NCI-H345 treated with DMSO at 0.1 percent for 48 hours (cell line): ENCODE data around the gene CFD.
"Not testable (repeated sequence)": the region's sequence is repeated elsewhere in the genome, so short reads cannot be mapped to it uniquely, and the experiment has no call there.

Experiments used
- DNase-seq: peaks from one replicate; lab custom pipeline; 2025; ENCODE audit not compliant: unreplicated experiment; lab: John Stamatoyannopoulos, UW

The CFD gene

DNA sequence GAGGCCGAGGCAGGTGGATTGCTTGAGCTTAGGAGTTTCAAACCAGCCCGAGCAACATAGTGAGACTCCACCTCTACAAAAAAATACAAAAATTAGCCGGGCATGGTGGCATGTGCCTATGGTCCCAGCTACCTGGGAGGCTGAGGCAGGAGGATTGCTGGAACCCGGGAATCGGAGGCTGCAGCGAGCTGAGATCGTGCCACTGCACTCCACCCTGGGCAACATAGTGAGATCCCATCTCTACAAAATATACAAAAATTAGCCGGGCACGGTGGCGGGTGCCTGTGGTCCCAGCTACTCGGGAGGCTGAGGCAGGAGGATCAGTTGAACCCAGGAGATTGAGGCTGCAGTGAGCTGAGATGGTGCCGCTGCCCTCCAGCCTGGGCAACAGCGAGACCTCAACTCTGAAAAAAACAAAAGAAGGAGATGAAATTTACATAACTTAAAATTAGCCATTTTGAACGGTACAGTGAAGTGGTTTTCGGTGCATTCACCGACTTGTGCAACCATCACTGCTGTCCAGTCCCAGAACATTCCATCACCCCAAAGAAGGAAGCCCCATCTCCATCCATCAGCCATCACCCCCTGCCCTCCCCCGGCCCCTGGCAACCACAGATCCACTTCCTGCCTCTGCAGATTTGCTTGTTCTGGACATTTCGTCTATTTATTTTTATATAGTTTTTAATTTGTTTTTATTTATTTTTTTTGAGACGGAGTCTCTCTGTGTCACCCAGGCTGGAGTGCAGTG lies 33.4 kb upstream of the CFD start:
- DNase-seq = no peak

DNA sequence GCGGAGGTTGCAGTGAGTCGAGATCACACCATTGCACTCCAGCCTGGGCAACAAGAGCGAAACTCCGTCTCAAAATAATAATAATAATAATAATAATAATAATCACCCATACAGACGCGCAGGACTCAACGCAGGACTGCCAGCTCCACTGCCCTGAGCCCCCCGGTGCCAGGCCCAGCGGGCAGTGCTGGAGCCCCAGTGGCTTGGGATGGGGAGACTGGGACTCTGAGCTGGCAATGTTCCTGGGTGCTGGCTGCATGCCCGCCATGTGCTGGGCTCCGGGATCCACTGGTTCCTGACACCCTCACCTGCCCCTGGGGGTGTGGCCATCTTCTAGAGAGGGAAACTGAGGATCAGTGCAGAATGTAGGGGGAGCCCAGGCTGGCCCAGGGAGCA lies 32.2 kb upstream of the CFD start:
- no peak for DNase-seq

DNA sequence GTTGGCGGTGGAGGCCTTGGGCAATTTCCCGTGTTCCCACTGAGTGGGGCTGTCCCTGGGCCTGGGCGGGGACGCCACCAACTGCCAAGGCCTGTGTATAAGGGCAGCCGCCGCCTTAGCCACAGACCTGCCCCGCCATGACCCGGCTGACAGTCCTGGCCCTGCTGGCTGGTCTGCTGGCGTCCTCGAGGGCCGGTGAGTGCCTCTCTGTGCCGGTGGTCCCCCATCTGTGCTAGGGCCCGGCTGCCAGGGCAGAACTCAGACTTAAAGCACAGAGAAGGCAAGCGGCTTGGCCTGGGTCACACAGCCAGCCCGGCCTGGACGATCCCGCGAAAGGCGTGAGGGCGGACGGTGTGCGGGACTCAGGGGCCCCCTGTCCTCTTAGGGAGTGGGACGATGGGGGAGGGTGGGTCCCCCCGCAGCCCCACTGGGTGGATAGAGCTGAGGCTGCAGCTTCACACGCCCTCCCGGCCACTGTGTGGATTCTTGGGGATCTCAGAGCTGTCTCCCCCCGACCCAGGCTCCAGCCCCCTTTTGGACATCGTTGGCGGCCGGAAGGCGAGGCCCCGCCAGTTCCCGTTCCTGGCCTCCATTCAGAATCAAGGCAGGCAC lies 31.6 kb upstream of the CFD start, which contains the start of gene AZU1:
Gene AZU1, plus strand, starts transcription at position 128 of the 612 bp plus-strand sequence. Its CDS starts 10 bp downstream, at position 138.
- no peak for DNase-seq

DNA sequence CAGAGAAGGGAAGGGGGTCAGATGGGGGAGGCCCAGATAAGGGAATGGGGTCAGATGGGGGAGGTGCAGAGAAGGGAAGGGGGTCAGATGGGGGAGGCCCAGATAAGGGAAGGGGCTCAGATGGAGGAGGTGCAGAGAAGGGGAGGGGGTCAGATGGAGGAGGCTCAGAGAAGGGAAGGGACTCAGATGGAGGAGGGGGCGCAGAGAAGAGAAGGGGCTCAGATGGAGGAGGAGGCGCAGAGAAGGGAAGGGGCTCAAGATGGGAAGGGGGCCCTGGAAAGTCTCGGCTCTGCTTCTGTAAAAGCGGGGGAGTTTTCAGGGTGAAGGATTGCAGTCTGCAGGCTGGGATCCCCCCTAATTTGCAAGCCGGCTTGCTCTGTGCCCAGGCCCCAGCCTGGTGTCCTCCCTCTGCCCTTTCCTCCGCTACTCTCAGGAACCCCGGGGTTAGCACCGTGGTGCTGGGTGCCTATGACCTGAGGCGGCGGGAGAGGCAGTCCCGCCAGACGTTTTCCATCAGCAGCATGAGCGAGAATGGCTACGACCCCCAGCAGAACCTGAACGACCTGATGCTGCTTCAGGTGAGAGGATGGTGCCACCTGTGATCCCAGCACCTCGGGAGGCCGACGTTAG lies 30.2 kb upstream of the CFD start:
- no peak for DNase-seq

DNA sequence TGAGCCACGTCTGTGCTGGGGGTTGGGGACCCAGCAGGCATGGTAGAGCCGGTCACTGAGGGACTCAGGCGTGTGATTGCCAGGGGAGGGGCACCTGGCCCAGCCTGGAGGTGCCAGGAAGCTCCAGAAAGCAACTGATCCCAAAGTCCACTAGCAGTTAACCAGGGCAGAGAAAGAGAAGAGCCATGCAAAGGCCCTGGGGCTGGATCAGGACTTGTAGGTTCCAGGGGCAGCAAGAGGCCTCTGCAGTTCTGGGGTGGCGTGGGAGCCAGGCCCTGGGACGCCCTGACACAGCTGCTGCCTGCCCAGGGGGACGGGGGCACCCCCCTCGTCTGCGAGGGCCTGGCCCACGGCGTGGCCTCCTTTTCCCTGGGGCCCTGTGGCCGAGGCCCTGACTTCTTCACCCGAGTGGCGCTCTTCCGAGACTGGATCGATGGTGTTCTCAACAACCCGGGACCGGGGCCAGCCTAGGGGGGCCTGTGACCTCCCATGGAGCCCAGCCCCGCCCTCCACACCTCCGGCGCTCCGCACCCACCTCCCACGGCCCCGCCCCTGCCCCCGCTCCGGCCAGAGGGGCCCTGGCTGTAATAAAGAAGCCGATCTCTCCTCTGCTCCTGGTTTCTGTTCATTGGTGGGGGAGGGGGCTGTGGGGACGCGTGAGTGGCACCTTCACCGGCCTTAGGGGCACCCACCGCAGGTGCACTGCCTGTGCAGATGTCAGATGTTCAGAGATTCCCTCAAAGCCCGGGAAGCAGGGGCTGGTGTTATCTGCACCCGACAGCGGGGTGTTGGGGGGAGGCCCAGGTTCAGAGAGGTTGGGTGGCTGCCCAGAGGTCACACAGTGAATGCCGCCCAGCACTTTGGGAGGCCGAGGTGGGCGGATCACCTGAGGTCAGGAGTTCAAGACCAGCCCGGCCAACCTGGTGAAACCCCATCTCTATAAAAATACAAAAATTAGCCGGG lies 27.8 kb upstream of the CFD start:
- no peak for DNase-seq

DNA sequence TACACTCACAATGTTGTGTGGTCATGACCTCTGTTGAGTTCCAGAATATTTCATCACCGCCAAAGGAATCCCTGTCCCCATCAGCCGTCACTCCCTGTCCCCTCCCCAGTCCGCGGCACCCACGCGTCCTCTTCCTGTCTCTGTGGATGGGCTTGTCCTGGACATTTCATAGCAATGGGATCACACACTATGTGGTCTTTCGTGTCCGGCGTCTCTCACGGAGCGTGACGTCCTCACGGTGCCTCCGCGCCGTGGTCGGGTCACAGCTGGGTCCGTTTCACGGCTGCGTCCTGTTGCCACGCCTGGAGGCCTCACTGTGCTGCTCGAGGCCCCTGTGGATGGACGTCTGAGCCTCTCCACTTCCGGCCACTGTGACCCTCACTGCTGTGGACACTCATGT lies 25.2 kb upstream of the CFD start:
- no peak for DNase-seq

DNA sequence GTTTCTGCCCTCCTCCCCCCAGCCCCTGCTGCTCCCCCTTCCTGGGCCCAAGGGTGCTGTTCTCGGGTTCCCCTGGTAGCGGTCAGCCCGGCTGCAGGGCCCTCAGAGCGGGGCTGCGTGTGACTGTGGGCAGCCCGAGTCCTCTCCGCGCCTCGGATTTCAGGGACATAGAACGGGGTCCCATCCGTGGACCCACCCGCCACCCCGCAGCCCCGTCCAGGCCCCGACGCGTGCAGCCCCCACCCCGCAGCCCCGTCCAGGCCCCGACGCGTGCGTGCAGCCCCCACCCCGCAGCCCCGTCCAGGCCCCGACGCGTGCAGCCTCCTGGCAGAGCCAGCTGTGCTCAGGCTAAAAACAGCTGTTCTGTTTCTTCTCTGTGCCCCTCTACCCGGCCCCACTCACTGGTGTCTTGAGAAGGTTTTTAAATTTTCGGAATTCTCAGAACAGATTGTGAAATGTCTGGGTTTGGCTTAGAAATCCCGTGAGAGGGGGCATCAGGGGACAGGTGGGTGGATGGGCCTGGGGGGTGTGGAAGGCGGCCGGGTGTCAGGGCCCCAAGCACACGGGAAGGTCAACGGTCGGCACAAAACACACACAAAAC lies 24.2 kb upstream of the CFD start:
- DNase-seq = no peak

DNA sequence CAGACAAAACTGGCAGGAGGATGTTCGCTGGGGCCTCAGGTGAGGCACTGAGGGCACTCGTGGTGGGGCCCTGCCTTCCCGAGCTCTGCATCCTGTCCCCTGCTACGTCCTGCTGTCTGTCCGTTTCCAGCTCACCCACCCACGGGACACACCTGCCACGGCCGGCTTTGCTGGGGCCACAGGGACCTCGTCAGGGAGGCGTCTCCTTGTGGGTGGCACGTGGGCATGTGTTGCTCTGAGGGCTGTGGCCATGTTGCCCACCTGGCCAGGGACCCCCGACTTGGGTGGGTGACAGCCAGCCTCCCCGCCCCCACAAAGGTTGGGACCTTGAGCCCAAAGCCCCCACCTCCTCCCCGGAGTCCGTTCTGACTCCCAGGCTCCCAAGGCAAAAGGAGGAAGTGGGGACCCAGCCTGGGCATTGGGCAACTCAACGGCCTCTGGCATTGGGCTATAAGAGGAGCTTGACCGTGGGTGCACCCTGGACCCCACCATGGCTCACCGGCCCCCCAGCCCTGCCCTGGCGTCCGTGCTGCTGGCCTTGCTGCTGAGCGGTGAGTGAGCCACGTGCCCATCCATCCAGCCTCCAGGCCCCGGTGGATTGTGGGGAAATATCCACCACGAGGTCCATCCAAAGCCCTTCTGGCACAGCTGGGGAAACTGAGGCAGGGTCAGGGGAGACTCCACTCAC lies 18.8 kb upstream of the CFD start, which contains the start of gene PRTN3:
Gene PRTN3, plus strand, starts transcription at position 481 of the 688 bp plus-strand sequence. Its CDS starts 10 bp downstream, at position 491.
- DNase-seq = no peak

DNA sequence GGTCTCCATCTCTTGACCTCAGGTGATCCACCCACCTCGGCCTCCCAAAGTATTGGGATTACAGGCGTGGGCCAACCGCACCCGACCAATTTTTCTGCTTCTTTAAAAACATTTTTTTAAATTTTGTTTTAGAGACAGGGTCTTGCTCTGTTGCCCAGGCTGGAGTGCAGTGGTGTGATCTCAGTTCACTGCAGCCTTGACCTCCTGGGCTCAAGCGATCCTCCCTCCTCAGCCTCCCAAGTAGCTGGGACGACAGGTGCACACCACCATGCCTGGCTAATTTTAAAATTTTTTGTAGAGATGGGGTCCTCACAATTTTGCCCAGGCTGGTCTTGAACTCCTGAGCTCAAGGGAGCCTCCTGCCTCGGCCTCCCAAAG lies 16.7 kb upstream of the CFD start:
- not testable (repeated sequence) for DNase-seq

DNA sequence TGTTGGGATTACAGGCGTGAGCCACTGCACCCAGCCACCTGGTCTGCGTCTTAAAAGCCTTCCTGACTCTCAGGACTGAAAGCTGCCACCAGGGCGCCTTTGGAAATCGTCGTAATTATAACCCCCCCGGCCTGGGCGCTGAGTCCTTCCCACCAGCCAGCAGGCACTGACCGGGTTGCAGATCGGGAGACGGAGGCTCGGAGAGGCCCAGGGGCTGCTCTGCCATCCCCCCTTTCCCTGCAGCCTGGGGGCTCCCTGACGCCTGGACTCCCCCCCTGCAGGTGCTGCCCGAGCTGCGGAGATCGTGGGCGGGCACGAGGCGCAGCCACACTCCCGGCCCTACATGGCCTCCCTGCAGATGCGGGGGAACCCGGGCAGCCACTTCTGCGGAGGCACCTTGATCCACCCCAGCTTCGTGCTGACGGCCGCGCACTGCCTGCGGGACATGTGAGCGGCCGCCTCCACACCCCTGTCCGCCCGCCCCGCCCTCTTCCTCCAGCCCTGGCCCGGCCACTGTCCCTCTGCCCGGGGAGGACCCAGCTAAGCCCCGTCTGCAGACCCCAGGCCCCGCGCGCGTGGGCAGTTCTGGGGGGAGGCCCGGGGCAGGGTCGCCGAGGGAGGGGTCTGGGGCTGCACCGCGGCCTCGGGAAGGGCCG lies 16.2 kb upstream of the CFD start:
- DNase-seq = no peak

DNA sequence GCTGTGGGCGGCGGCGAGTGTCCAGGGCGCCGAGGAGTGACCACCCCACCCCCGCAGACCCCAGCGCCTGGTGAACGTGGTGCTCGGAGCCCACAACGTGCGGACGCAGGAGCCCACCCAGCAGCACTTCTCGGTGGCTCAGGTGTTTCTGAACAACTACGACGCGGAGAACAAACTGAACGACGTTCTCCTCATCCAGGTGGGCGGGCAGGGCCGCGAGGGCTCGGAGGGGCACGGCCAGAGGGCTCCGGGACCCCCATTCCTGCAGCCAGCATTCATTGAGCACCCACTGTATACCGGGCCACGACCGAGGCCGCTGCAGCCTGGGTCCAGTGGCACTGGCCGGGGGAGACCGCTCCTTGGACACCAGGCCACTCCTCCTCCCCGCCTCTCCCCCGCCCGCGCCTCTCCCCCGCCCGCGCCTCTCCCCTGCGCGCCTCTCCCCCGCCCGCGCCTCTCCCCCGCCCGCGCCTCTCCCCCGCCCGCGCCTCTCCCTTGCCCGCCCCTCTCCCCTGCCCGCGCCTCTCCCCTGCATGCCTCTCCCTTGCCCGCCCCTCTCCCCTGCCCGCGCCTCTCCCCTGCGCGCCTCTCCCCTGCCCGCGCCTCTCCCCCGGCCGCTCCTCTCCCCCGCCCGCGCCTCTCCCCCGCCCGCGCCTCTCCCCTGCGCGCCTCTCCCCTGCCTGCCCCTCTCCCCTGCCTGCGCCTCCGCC lies 15.5 kb upstream of the CFD start:
- no peak for DNase-seq

DNA sequence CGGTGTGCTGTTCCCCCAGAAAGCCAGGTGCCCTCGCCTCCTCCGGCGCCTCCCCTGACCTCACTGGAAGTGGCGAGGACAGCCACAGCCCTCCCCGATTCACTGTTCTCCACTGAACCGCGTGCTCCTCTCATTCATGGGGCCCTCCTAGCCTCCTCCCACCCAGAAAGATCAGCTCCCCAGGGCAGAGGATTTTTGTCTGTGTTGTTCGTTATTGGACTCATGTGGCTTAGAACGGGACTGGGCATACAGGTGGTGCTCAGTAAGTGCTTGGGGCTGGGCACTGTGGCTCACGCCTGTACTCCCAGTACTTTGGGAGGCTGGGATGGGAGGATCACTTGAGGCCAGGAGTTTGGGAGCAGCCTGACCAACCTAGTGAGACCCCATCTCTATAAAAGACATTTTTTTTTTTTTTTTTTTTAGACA lies 14.9 kb upstream of the CFD start:
- no peak for DNase-seq

DNA sequence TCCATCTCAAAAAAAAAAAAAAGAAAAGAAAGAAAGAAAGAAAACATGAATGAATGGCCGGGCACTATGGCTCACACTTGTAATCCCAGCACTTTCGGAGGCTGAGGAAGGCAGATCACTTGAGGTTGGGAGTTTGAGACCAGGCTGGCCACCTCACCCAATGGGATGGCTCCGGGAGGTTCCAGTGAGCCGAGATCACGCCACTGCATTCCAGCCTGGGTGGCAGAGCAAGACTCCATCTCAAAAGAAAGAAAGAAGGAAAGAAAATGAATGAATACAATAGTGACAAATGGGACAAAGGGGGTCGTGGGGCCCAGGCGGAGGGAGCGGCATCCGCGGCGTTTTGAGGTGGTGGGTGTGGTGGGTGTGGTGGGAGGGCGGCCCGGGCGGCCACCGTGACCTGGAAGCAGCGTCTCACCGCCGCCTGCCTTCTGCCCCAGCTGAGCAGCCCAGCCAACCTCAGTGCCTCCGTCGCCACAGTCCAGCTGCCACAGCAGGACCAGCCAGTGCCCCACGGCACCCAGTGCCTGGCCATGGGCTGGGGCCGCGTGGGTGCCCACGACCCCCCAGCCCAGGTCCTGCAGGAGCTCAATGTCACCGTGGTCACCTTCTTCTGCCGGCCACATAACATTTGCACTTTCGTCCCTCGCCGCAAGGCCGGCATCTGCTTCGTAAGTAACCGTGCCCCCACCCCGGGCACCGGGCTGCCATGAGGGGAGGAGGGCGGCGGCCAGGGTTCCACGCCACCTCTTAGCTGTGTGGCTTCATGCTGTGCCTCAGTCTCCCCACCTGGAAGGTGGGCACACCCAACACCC lies 13.6 kb upstream of the CFD start:
- DNase-seq = no peak

DNA sequence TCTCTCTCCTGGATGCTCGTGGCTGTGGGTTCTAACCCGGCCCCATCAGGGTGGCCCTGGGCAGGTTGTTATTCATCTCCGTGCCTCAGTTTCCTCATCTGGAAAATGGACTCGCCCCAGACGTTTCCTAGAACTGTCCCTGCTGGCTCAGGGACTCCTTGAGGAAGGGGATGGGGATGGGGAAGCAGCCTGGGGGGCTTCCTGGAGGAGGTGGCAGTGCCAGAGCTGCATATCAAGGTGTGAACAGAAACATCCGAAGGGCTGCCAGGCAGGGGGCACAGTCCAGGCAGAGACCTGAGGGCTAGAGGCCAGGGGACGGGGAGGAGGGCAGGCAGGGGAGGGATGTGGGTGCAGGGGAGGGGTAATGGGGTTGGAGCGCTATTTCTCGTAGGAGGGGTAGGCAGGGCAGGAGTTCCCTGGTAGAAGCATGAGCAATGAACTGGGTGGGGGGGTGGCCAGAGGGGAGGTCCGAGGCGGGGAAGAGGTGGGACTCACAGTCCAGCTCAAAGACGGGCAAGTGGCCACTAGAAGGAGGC lies 11.0 kb upstream of the CFD start:
- no peak for DNase-seq

DNA sequence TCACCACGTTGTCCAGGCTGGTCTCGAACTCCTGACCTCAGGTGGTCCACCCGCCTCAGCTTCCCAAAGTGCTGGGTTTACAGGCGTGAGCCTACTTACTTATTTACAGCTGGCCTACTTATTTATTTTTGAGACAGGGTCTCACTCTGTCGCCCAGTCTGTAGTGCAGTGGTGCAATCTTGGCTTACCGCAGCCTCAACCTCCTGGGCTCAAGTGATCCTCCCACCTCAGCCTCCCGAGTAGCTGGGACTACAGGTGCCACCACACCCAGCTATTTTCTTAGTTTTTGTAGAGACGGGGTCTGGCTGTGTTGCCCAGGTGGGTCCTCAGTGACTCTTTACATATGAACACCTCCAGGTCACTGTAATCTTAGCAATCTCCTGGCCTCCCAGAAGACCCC lies 10.3 kb upstream of the CFD start:
- DNase-seq = not testable (repeated sequence)

DNA sequence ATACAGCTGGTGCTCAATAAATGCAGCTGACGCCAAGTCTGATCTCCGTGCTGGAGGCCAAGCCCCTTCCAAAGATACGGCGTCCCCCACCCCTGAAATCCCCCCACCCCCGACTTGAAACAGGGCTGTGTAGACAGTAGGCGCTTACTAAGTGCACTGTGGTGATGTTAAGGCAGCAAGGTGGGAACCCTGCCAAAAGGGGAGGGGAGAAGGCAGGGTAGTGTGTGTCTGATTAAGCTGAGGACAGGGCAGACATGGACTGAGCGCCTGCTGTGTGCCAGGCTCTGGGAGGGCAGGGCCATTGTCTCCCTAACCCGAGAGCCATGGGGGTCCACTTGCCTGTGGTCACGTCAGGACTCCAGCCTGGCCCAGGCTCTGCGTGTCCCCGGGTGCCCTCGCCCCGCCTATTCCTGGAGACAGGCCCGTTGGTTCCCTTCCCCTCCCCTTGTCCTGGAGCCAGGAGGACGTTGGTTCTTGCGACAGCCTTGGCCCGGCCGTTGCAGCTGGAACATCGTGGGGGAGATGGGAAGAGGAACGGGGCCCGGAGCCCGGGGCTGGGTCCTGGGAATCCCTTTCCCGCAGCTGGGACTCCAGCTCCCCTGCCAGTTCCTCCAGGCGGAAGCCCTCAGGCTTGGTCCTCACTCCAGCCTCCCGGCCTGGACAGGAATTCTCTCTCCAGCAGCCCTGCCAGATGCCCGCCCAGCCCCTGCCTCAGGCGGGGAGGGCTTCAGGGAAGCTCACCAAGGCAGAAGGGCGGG lies 9.1 kb upstream of the CFD start:
- no peak for DNase-seq

DNA sequence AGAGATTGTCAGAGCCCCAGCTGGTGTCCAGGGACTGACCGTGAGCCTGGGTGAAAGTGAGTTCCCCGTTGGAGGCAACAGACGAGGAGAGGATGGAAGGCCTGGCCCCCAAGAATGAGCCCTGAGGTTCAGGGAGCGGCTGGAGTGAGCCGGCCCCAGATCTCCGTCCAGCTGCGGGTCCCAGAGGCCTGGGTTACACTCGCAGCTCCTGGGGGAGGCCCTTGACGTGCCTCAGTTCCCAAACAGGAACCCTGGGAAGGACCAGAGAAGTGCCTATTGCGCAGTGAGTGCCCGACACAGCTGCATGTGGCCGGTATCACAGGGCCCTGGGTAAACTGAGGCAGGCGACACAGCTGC lies 8.5 kb upstream of the CFD start:
- DNase-seq = no peak
